Neuronal stem cell (in vitro differentiated cells): ENCODE measurements around the gene KRT86.

Source experiments
- DNase-seq: peaks from one replicate; pipeline ENCODE4 v3.0.0-alpha.2; 2013; ENCODE audit warnings: low spot score
- H2AFZ ChIP-seq: one replicate; pipeline ENCODE4 v1.6.1; 2013; ENCODE audit warnings: mild to moderate bottlenecking, low read length, inconsistent platforms
- H2AK5ac ChIP-seq: 2 replicates; pipeline ENCODE4 v1.6.1; 2013; ENCODE audit warnings: low read depth, mild to moderate bottlenecking, inconsistent platforms, low read length, moderate library complexity, mixed read lengths
- H2BK120ac ChIP-seq: 2 replicates; pipeline ENCODE4 v1.6.1; 2013; ENCODE audit warnings: low read depth, mild to moderate bottlenecking, inconsistent platforms, low read length, moderate library complexity, mixed read lengths
- H2BK12ac ChIP-seq: one replicate; pipeline ENCODE4 v1.6.1; 2013; ENCODE audit warnings: low read length, inconsistent platforms
- H2BK15ac ChIP-seq: 2 replicates; pipeline ENCODE4 v1.6.1; 2013; ENCODE audit warnings: mild to moderate bottlenecking, low read length, inconsistent platforms, mixed read lengths
- H2BK5ac ChIP-seq: one replicate; pipeline ENCODE4 v1.6.1; 2013; ENCODE audit warnings: inconsistent platforms, mild to moderate bottlenecking, low read length, moderate library complexity
- H3K14ac ChIP-seq: one replicate; pipeline ENCODE4 v1.6.1; 2013; ENCODE audit warnings: low read length, inconsistent platforms
- H3K18ac ChIP-seq: 2 replicates; pipeline ENCODE4 v1.6.1; 2013; ENCODE audit warnings: low read length, inconsistent platforms
- H3K23ac ChIP-seq: 2 replicates; pipeline ENCODE4 v1.6.1; 2013; ENCODE audit warnings: low read depth, mild to moderate bottlenecking, mixed read lengths, low read length, inconsistent platforms; ENCODE audit not compliant: poor library complexity
- H3K27ac ChIP-seq: replicated peaks from 3 replicates; pipeline ENCODE4 v1.5.1; 2013; ENCODE audit warnings: low read length, inconsistent platforms
- H3K27me3 ChIP-seq, 3 experiments: 2 replicates each; pipeline ENCODE4 v1.6.1; 2013; ENCODE audit warnings: low read length in 3 of 3, mild to moderate bottlenecking in 2 of 3, inconsistent platforms in 1 of 3, low read depth in 1 of 3, mixed read lengths in 1 of 3, moderate library complexity in 1 of 3; ENCODE audit not compliant: control insufficient read depth in 3 of 3, insufficient read depth in 3 of 3
- H3K36me3 ChIP-seq, 2 donors: replicated peaks in 1 of 2; 2 replicates each; pipeline ENCODE4 v1.6.1; 2013; ENCODE audit warnings: low read length in 2 of 2; ENCODE audit not compliant: control insufficient read depth in 2 of 2, insufficient read depth in 2 of 2
- H3K4ac ChIP-seq: 2 replicates; pipeline ENCODE4 v1.6.1; 2013; ENCODE audit warnings: inconsistent platforms, mild to moderate bottlenecking, low read length, moderate library complexity
- H3K4me1 ChIP-seq, 2 donors: 1 replicate in 1 of 2; 2 replicates in 1 of 2; pipeline ENCODE4 v1.6.1; 2013; ENCODE audit warnings: low read length in 2 of 2, low read depth in 1 of 2; ENCODE audit not compliant: control insufficient read depth in 2 of 2, insufficient read depth in 1 of 2
- H3K4me2 ChIP-seq: one replicate; pipeline ENCODE4 v1.6.1; 2013; ENCODE audit warnings: mild to moderate bottlenecking, low read length, inconsistent platforms; ENCODE audit not compliant: insufficient read depth, poor library complexity, severe bottlenecking
- H3K4me3 ChIP-seq, 2 donors: 2 replicates each; pipeline ENCODE4 v1.5.1; 2013; ENCODE audit warnings: low read length in 2 of 2, mild to moderate bottlenecking in 2 of 2, inconsistent platforms in 1 of 2, moderate library complexity in 1 of 2
- H3K79me1 ChIP-seq: one replicate; pipeline ENCODE4 v1.6.1; 2013; ENCODE audit warnings: low read depth, mild to moderate bottlenecking, inconsistent platforms, low read length, moderate library complexity
- H3K9ac ChIP-seq: one replicate; pipeline ENCODE4 v1.6.1; 2013; ENCODE audit warnings: mild to moderate bottlenecking, low read depth, low read length, inconsistent platforms; ENCODE audit not compliant: poor library complexity
- H3K9me3 ChIP-seq, 2 donors: replicated peaks in 1 of 2; 2 replicates each; pipeline versions ENCODE3 to v1.6.1; 2013; ENCODE audit warnings: low read length in 2 of 2, mild to moderate bottlenecking in 2 of 2, inconsistent platforms in 1 of 2, low read depth in 1 of 2, mixed read lengths in 1 of 2, moderate library complexity in 1 of 2; ENCODE audit not compliant: control insufficient read depth in 2 of 2, insufficient read depth in 1 of 2
- H4K8ac ChIP-seq: one replicate; pipeline ENCODE4 v1.6.1; 2013; ENCODE audit warnings: low read depth, mild to moderate bottlenecking, inconsistent platforms, low read length, moderate library complexity
- H4K91ac ChIP-seq: one replicate; pipeline ENCODE4 v1.6.1; 2013; ENCODE audit warnings: low read length, low read depth, mild to moderate bottlenecking, inconsistent platforms; ENCODE audit not compliant: poor library complexity
- WGBS, 2 donors: extraction: QIAGEN DNeasy Blood & Tissue Kit; methylation state at CpG; one replicate each; pipeline ENCODE4 v1.1.7; 2013; ENCODE audit warnings: missing lambda C conversion rate in 2 of 2, mixed read lengths in 1 of 2; ENCODE audit not compliant: insufficient read length in 2 of 2, insufficient replicate concordance in 1 of 2; ENCODE audit errors: extremely low coverage in 2 of 2; 5-methylcytosine and 5-hydroxymethylcytosine counted together

The KRT86 gene

GRCh38 chr12:52231305-52232202, 42.9 kb upstream of the KRT86 start:
- Histone ChIP-seq H3K27me3 (peaks cover 6 to 69% (median 27%) of the 10 kb centered on the region in 3 experiments), H3K4ac (no peak overlapping the region), H3K23ac (no peak overlapping the region), H2BK15ac (no peak overlapping the region), H3K4me3 (no peak overlapping the region), H2BK120ac (no peak overlapping the region), H3K18ac (no peak overlapping the region), H3K9ac (no peak overlapping the region), H3K9me3 (no peaks in the 10 kb centered on the region), H4K91ac (no peak overlapping the region), H3K4me1 (peaks cover 0 to 11% of the 10 kb centered on the region in 2 donors), H2BK5ac (no peak overlapping the region), H2AFZ (no peak overlapping the region), H3K36me3 (no peaks in the 10 kb centered on the region), H3K4me2 (no peak overlapping the region), H3K14ac (no peak overlapping the region), H2AK5ac (no peak overlapping the region), H4K8ac (no peak overlapping the region), H2BK12ac (no peak overlapping the region), H3K79me1 (no peaks in the 10 kb centered on the region), H3K27ac (no peak overlapping the region)
- no peak for DNase-seq
- WGBS, 2 donors: no CpG with 5 or more reads among the region's 16 CpGs

DNA sequence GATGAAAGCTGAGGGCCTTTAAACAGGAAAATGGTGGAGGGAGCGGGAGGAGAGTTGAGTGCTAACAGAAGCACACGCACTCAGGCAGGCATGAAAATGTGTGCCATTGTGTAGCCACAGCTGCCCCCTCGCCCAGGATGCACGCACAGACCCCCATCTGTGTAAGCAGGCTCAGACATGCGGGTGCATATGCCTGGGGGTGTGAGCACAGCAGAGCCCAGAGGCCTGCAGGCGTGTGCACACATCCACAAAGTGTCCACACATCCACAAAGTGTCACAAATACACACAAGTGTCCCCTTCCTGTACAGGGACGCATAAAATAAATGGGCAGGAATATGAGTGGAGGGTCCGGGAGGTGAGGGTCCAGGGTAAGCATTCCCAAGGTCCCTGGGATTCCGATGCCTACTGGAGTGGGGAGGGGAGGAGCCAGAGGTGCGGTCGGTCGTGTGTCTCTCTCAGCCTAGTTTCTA, 42.2 kb upstream of the KRT86 start:
- Histone ChIP-seq H3K4me3 (no peak overlapping the region), H3K23ac (no peak overlapping the region), H2BK5ac (no peak overlapping the region), H3K36me3 (no peaks in the 10 kb centered on the region), H2BK15ac (no peak overlapping the region), H3K9me3 (no peaks in the 10 kb centered on the region), H3K14ac (no peak overlapping the region), H4K91ac (no peak overlapping the region), H2AK5ac (peak overlapping the region; percentile 44), H3K4ac (no peak overlapping the region), H3K4me1 (peaks cover 0 to 11% of the 10 kb centered on the region in 2 donors), H3K18ac (peak overlapping the region; percentile 79), H3K9ac (no peak overlapping the region), H3K4me2 (no peak overlapping the region), H2AFZ (no peak overlapping the region), H2BK120ac (no peak overlapping the region), H3K27ac (no peak overlapping the region), H2BK12ac (no peak overlapping the region), H3K27me3 (peaks cover 6 to 66% (median 27%) of the 10 kb centered on the region in 3 experiments), H4K8ac (no peak overlapping the region), H3K79me1 (no peaks in the 10 kb centered on the region)
- no CpG with 5 or more reads among the region's 12 CpGs for WGBS, 2 donors
- DNase-seq: no peak

DNA sequence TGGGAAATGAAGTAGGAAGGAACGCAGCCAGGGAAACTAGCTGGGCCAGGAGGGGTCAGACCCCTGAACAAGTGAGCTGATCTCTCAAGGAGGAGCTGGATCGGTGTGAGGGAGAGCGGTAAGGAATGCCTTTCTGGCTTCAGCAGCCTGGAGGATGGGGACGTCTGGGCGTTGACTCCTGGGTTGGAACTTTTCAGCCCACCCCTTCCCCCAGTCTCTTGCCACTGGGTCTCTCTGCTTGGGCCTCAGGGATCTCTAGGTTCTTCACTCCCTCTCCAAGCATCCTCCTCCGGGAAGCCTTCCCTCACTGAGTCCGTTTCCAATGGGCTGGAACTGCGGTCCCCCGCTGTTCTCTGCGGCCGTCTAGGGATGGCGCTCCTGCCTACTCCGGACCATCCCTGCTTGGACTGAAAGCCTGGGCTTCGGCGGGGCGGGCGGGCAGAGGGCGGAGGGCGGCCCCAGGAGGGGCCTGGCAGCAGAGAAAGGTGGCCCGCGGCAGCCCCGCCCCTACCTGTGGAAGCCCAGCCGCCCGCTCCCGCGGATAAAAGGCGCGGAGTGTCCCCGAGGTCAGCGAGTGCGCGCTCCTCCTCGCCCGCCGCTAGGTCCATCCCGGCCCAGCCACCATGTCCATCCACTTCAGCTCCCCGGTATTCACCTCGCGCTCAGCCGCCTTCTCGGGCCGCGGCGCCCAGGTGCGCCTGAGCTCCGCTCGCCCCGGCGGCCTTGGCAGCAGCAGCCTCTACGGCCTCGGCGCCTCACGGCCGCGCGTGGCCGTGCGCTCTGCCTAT, 41.6 kb upstream of the KRT86 start, which contains the start of gene KRT7:
KRT7 (plus strand) TSS at position 570 of the 788 bp plus-strand sequence; CDS start at position 624, 54 bp downstream.
- DNase-seq: no peak
- Histone ChIP-seq H2BK120ac (no peak within 1 kb of the TSS), H3K79me1 (no peaks in the 10 kb centered on the region), H3K36me3 (no peaks in the 10 kb centered on the region), H2BK15ac (peak within 1 kb of the TSS; percentile 26), H3K27ac (no peak within 1 kb of the TSS), H3K4ac (no peak within 1 kb of the TSS), H3K18ac (peak within 1 kb of the TSS; percentile 86), H3K14ac (no peak within 1 kb of the TSS), H2BK12ac (peak within 1 kb of the TSS; percentile 4), H3K23ac (peak within 1 kb of the TSS; percentile 49), H2AK5ac (peak within 1 kb of the TSS; percentile 44), H3K9me3 (no peaks in the 10 kb centered on the region), H3K4me3 (peak within 1 kb of the TSS in 1 of 2 donors; percentile 60), H3K4me2 (peak within 1 kb of the TSS; percentile 84), H3K4me1 (peaks cover 0 to 13% of the 10 kb centered on the region in 2 donors), H3K9ac (peak within 1 kb of the TSS; percentile 56), H4K91ac (no peak within 1 kb of the TSS), H2BK5ac (no peak within 1 kb of the TSS), H2AFZ (peak within 1 kb of the TSS; percentile 13), H3K27me3 (peaks cover 6 to 66% (median 27%) of the 10 kb centered on the region in 3 experiments), H4K8ac (no peak within 1 kb of the TSS)
- WGBS, 2 donors: no CpG with 5 or more reads among the region's 58 CpGs
